Measurements from ENCODE around the gene WASF1. TPM values are rescaled to one million over a fixed set of nuclear protein-coding genes. Genes with fewer than 3 reads are reported as not detected.

Gene WASF1
- total RNA-seq, 1 donor = 11.7 TPM

- TF ChIP-seq CTCF (IDR thresholded peaks at IDR 0.05; ENCODE audit: insufficient read depth, low read length) = no peak
- no peak for DNase-seq (ENCODE audit: low read depth)
- no peak overlapping the region for H3K4me3 ChIP-seq (ENCODE audit: low read depth, low read length)
Measured at GRCh38 chr6:110114004-110114403, 65.5 kb downstream of the WASF1 start.

- no peak for TF ChIP-seq CTCF (IDR thresholded peaks at IDR 0.05; ENCODE audit: insufficient read depth, low read length)
Measured at GRCh38 chr6:110105296-110105695, 74.2 kb downstream of the WASF1 start.

GRCh38 chr6:110103260-110103659, 76.2 kb downstream of the WASF1 start:
- no peak for DNase-seq (ENCODE audit: low read depth)
- no peak for TF ChIP-seq CTCF (IDR thresholded peaks at IDR 0.05; ENCODE audit: insufficient read depth, low read length)
- H3K4me3 ChIP-seq (ENCODE audit: low read depth, low read length) = no peak overlapping the region

More at GRCh38 chr6:110105296-110105695, 74.2 kb downstream of the WASF1 start:
- no peak overlapping the region for H3K4me3 ChIP-seq (ENCODE audit: low read depth, low read length)
- no peak for DNase-seq (ENCODE audit: low read depth)

- no peak overlapping the region for H3K4me3 ChIP-seq (ENCODE audit: low read depth, low read length)
- TF ChIP-seq CTCF (IDR thresholded peaks at IDR 0.05; ENCODE audit: insufficient read depth, low read length) = no peak
- DNase-seq (ENCODE audit: low read depth) = no peak
Measured at GRCh38 chr6:110102411-110102810, 77.1 kb downstream of the WASF1 start.

- no peak for TF ChIP-seq CTCF (IDR thresholded peaks at IDR 0.05; ENCODE audit: insufficient read depth, low read length)
- no peak for DNase-seq (ENCODE audit: low read depth)
Measured at GRCh38 chr6:110101885-110102284, 77.6 kb downstream of the WASF1 start.

GRCh38 chr6:110098511-110099116, 80.9 kb downstream of the WASF1 start:
- TF ChIP-seq CTCF (IDR thresholded peaks at IDR 0.05; ENCODE audit: insufficient read depth, low read length) = no peak
- H3K4me3 ChIP-seq (ENCODE audit: low read depth, low read length) = no peak overlapping the region
- DNase-seq (ENCODE audit: low read depth) = no peak

More at GRCh38 chr6:110101885-110102284, 77.6 kb downstream of the WASF1 start:
- H3K4me3 ChIP-seq (ENCODE audit: low read depth, low read length) = no peak overlapping the region

GRCh38 chr6:110097443-110097842, 82.0 kb downstream of the WASF1 start:
- DNase-seq (ENCODE audit: low read depth) = no peak
- no peak for TF ChIP-seq CTCF (IDR thresholded peaks at IDR 0.05; ENCODE audit: insufficient read depth, low read length)
- no peak overlapping the region for H3K4me3 ChIP-seq (ENCODE audit: low read depth, low read length)

Data from fibroblast of the aortic adventitia (primary cell).